Breast epithelium (tissue), 4 donors: ENCODE results near the gene SQOR. TPM values are rescaled to one million over a fixed set of nuclear protein-coding genes. Genes with fewer than 3 reads are reported as not detected.

Experiments used
- DNase-seq, 2 donors: peaks; one replicate each; pipeline ENCODE4 v3.0.0-alpha.2; 2019; ENCODE audit warnings: low spot score in 2 of 2
- H3K27ac ChIP-seq, 2 donors: fragments of 200-600 bp; sonication (generic) in 1 of 2; one replicate each; pipeline ENCODE4 v1.5.1; 2016 to 2019; ENCODE audit warnings: mild to moderate bottlenecking in 1 of 2
- H3K27me3 ChIP-seq, 2 donors: fragments of 200-600 bp; sonication (generic) in 1 of 2; one replicate each; pipeline versions ENCODE4 v1.5.1 to v1.6.0; 2017 to 2019; ENCODE audit warnings: control low read depth in 1 of 2, mild to moderate bottlenecking in 1 of 2
- H3K36me3 ChIP-seq: fragments of 200-600 bp; one replicate; pipeline ENCODE4 v1.5.1; 2019
- H3K4me1 ChIP-seq, 2 donors: fragments of 200-600 bp; sonication (generic); one replicate each; pipeline ENCODE4 v1.5.1; 2016 to 2019; ENCODE audit warnings: control low read depth in 1 of 2
- H3K4me3 ChIP-seq, 3 donors: fragments of 200-600 bp; sonication (generic); 1 replicate in 2 of 3; 2 replicates in 1 of 3; pipeline ENCODE4 v1.5.1; 2016 to 2019; ENCODE audit warnings: mild to moderate bottlenecking in 3 of 3, moderate library complexity in 2 of 3
- H3K9me3 ChIP-seq, 2 donors: fragments of 200-600 bp; sonication (generic) in 1 of 2; one replicate each; pipeline ENCODE4 v1.5.1; 2016 to 2019; ENCODE audit warnings: control low read depth in 1 of 2
- CTCF ChIP-seq, 3 donors: fragments of 450-650 bp; IDR thresholded peaks; one replicate each; pipeline ENCODE4 v1.5.1; 2016 to 2017; ENCODE audit warnings: antibody characterized with exemption in 3 of 3, mild to moderate bottlenecking in 3 of 3, moderate library complexity in 3 of 3
- POLR2A ChIP-seq: fragments of 450-650 bp; IDR thresholded peaks from one replicate; pipeline ENCODE4 v1.6.1; 2016; ENCODE audit warnings: antibody characterized with exemption, mild to moderate bottlenecking, moderate library complexity
- POLR2AphosphoS5 ChIP-seq, 3 donors: sonication (generic); formaldehyde crosslinking; IDR thresholded peaks; one replicate each; pipeline ENCODE4 v1.6.1; 2017; ENCODE audit warnings: antibody characterized with exemption in 3 of 3
- intact Hi-C: fragments of 100-400 bp; cut with DNase I; formaldehyde crosslinking; loops from one replicate; pipeline ENCODE4 v1.15.1; 2023; ENCODE audit warnings: low total_unique reads
- total RNA-seq, 3 donors: library from RNA; depleted of rRNA; stranded (reverse); fragments of >200 nt; gene quantifications; one replicate each; pipeline ENCODE4 v1.1.0, GENCODE V29; 2016

Gene SQOR
- total RNA-seq, 3 donors from 2014 or later, result 60.3 to 91.1 (median 71.2) TPM

DNA sequence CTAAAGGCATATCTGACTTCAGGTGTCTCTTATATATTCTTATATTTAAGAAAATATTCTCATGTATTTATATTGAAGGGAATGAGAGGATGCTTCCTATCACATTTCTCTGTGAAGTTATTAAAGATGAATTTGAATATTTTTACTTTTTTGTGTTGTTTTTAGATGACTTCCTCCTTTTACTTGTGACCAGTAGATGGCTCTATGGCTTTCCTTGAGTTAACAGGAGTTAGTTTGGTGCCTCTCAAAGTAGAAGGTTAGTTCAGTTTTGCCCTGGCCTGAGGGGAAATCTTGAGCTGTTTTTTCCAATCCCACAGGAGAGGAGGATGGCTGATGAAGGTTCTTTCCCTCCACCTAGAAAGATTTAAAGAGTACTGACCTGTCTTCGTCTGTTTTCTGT is 80.7 kb downstream of the SQOR start:
- TF ChIP-seq CTCF (IDR thresholded peaks at IDR 0.05), result no peak
- TF ChIP-seq POLR2AphosphoS5 (IDR thresholded peaks at IDR 0.05), result no peak

DNA sequence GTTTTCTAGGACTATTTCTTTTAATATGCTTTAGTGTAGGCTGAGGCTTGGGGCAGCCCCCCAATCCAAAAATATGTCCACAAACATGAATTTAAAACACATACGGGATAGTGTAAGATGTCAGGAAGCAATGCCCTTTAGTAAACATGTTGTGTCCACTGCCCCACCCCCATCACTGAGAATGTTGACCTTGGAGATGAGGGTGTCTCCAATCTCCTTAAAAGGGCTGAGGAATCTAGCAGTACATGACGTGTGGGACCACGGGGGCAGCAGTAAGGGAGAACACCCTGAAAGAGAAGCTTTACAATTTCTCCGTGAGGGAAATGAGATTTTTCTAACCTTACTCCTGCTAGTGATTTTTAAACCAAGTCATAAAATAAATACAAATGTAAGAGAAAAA is 84.7 kb downstream of the SQOR start:
- Histone ChIP-seq H3K36me3 (no peaks in the 10 kb centered on the region), H3K9me3 (no peaks in the 10 kb centered on the region), H3K27me3 (no peaks in the 10 kb centered on the region), H3K4me1 (no peaks in the 10 kb centered on the region), H3K4me3 (no peak overlapping the region), H3K27ac (no peak overlapping the region)
- intact Hi-C loops, result no loop called here
- TF ChIP-seq CTCF (IDR thresholded peaks at IDR 0.05), result no peak
- no peak for TF ChIP-seq POLR2AphosphoS5 (IDR thresholded peaks at IDR 0.05)
- TF ChIP-seq POLR2A, result no peak
- no peak for DNase-seq

More for the DNA sequence above, 80.7 kb downstream of the SQOR start:
- H3K36me3 ChIP-seq, result no peaks in the 10 kb centered on the region
- no peaks in the 10 kb centered on the region for H3K27me3 ChIP-seq
- intact Hi-C loops, result no loop called here
- no peak for DNase-seq
- H3K9me3 ChIP-seq, result no peaks in the 10 kb centered on the region
- H3K4me1 ChIP-seq, result no peaks in the 10 kb centered on the region
- no peak overlapping the region for H3K27ac ChIP-seq
- H3K4me3 ChIP-seq, result no peak overlapping the region

DNA sequence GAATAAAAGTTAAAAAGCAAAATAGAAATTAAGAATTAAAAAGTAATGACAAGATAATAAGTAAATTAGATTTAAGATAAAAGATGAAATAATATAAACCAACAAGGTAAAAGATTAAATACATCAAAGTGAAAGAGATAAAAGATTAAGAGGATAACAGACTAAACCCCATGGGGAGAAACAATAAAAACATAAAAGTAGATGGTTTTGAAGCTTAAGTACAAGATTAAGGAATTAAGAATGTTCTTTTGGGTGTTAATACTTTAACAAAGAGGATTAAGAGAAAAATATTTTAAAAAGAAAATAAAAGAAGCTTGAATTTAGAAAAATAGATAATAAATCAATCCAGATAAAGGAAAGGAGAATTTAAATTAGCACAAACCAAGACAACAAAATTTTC is 85.4 kb downstream of the SQOR start:
- Histone ChIP-seq H3K36me3 (no peaks in the 10 kb centered on the region), H3K4me3 (no peak overlapping the region), H3K9me3 (no peaks in the 10 kb centered on the region), H3K27me3 (no peaks in the 10 kb centered on the region), H3K27ac (no peak overlapping the region), H3K4me1 (no peaks in the 10 kb centered on the region)
- TF ChIP-seq POLR2A (no peak), CTCF (IDR thresholded peaks at IDR 0.05) (no peak), POLR2AphosphoS5 (IDR thresholded peaks at IDR 0.05) (no peak)
- intact Hi-C loops, result no loop called here
- no peak for DNase-seq

GRCh38 chr15:45728641-45729040 is 93.8 kb downstream of the SQOR start:
- no peak overlapping the region for H3K27ac ChIP-seq
- H3K4me3 ChIP-seq, result no peak overlapping the region
- H3K36me3 ChIP-seq, result no peaks in the 10 kb centered on the region
- no peaks in the 10 kb centered on the region for H3K4me1 ChIP-seq
- H3K27me3 ChIP-seq, result no peaks in the 10 kb centered on the region
- no peaks in the 10 kb centered on the region for H3K9me3 ChIP-seq
- DNase-seq, result no peak
- intact Hi-C loops, result no loop called here
- no peak for TF ChIP-seq CTCF (IDR thresholded peaks at IDR 0.05)
- no peak for TF ChIP-seq POLR2AphosphoS5 (IDR thresholded peaks at IDR 0.05)
- no peak for TF ChIP-seq POLR2A

DNA sequence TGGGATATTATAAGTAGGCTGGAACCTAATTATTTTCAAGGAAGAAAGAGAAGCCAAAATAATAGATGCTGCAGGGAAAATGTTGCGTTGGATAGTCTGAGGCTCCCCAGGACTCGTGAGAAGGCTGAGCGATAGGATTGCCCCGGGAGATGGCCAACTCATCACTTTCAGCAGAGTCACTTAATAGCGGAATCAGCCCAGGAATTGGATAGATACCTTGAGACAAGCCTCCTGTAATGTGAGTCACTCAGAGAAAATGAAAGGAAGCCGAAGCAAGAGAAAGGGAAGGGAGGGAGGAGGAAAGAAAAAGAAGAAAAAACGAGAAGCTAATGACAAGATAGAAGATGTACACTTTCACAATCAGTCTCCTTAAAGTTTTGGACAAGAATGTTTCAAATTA is 94.3 kb downstream of the SQOR start:
- Histone ChIP-seq H3K9me3 (no peaks in the 10 kb centered on the region), H3K36me3 (no peaks in the 10 kb centered on the region), H3K27me3 (no peaks in the 10 kb centered on the region), H3K27ac (no peak overlapping the region), H3K4me1 (no peaks in the 10 kb centered on the region), H3K4me3 (no peak overlapping the region)
- intact Hi-C loops, result no loop called here
- TF ChIP-seq POLR2A, result no peak
- no peak for TF ChIP-seq POLR2AphosphoS5 (IDR thresholded peaks at IDR 0.05)
- TF ChIP-seq CTCF (IDR thresholded peaks at IDR 0.05), result no peak
- no peak for DNase-seq
